ENCODE data around the gene RTL10.
A peak's percentile ranks its signal among the peaks of the same experiment; 100 is the strongest.

RTL10 gene

DNA sequence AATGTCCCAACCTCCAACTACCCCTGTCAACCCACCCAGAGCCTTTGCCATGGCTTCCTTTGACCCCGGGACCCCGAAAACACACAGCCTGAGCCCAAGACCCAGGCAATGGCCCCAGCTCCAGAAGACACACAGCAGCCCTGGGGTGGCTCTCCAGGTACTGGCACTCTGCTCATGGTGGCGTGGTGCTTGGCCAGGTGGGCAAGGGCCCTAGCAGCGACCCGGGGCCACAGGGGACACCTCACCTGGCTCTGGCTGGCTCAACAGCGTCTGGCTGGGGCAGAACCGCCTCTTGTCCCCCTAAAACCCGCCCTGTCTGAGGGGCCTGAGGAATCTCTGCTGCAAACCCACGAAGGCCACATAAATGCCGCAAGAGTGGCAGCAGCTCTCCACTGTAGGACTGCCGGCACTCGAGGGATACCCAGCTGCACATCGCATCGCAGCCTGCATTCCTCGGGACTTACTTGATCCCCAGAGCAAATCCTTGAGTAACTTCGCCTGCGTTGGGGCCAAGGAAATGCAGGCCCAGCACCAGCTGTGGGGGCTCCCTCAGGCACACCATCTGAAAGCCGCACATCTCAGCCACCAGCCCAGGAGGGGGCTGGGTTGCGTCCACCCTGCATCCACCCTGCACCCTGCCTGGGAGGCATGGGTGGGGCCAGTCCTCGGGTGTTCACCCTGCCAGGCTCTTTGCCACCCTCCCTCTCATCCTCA lies 23.1 kb upstream of the RTL10 start:
- no peaks in the 10 kb centered on the region for H3K36me3 ChIP-seq (ENCODE audit: insufficient read depth, low read length)
- no peaks in the 10 kb centered on the region for H3K9me3 ChIP-seq (ENCODE audit: insufficient read depth, low read length, severe bottlenecking)
- TF ChIP-seq, protein P1, sequence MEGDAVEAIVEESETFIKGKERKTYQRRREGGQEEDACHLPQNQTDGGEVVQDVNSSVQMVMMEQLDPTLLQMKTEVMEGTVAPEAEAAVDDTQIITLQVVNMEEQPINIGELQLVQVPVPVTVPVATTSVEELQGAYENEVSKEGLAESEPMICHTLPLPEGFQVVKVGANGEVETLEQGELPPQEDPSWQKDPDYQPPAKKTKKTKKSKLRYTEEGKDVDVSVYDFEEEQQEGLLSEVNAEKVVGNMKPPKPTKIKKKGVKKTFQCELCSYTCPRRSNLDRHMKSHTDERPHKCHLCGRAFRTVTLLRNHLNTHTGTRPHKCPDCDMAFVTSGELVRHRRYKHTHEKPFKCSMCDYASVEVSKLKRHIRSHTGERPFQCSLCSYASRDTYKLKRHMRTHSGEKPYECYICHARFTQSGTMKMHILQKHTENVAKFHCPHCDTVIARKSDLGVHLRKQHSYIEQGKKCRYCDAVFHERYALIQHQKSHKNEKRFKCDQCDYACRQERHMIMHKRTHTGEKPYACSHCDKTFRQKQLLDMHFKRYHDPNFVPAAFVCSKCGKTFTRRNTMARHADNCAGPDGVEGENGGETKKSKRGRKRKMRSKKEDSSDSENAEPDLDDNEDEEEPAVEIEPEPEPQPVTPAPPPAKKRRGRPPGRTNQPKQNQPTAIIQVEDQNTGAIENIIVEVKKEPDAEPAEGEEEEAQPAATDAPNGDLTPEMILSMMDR (IDR thresholded peaks at IDR 0.05; ENCODE audit: borderline replicate concordance, extremely low read depth, low read length, poor library complexity, severe bottlenecking), result no peak
- no peak for TF ChIP-seq EZH2 (IDR thresholded peaks at IDR 0.05; ENCODE audit: borderline replicate concordance, low read depth, low read length, severe bottlenecking)
- H3K4me1 ChIP-seq (ENCODE audit: insufficient read depth, low read length), result no peaks in the 10 kb centered on the region
- H3K79me2 ChIP-seq (ENCODE audit: insufficient read depth, low read length), result no peaks in the 10 kb centered on the region
- 0 out of 2 replicates have a peak overlapping the region, but pooled peaks have one; percentile 18 for H3K27ac ChIP-seq (ENCODE audit: low read length)
- no peaks in the 10 kb centered on the region for H3K27me3 ChIP-seq (ENCODE audit: insufficient read depth, low read length, poor library complexity)
- no peak overlapping the region for H3K4me3 ChIP-seq (ENCODE audit: low read depth in 1 of 2, low read length in 2 of 2)
- H3K4me2 ChIP-seq (ENCODE audit: insufficient read depth, low read length), result no peak overlapping the region
- H4K20me1 ChIP-seq (ENCODE audit: insufficient read depth, low read length), result no peaks in the 10 kb centered on the region
- DNase-seq (no peak), ATAC-seq (ENCODE audit: insufficient read depth, low read depth) (no peak)
- H2AFZ ChIP-seq (ENCODE audit: low read depth, low read length), result no peak overlapping the region
- no peak overlapping the region for H3K9ac ChIP-seq (ENCODE audit: low read depth, low read length)

DNA sequence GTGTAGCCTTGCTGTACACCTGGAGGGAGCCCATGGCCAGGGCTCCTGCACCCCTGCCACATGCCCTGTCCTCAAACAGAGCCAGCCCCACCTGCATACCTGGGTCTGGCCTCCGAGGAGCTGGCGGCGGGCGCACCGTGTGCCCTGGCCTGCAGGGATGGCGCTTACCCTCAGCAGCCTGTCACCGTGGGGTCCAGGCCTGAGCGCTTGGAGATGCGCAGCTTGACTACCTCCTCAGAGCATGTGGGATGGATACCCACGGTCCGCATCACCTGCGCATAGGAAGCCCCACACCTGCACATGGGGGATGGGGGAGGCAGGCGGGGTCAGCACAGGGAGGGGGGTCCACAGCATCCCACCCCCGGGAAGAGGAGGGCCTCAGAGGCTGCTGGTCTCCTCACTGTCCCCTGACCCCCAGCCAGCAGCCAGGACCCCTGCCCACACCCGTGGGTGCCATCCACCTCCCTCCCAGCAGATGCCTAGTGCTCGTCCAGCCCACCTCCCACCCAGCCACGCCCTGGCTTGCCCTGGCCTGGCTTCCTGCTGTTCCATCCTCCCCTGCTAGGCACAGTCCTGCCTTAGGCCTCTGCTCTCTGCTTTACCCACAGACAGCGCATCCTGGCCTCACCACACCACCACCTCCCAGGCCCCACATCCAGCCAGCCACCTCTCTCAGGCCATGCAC lies 22.4 kb upstream of the RTL10 start:
- Histone ChIP-seq H3K79me2 (ENCODE audit: insufficient read depth, low read length) (no peaks in the 10 kb centered on the region), H3K27ac (ENCODE audit: low read length) (peak overlapping the region; percentile 25; the same call in 1 of the 2 replicates), H3K4me2 (ENCODE audit: insufficient read depth, low read length) (no peak overlapping the region), H3K36me3 (ENCODE audit: insufficient read depth, low read length) (no peaks in the 10 kb centered on the region), H3K4me3 (ENCODE audit: low read depth in 1 of 2, low read length in 2 of 2) (no peak overlapping the region), H3K27me3 (ENCODE audit: insufficient read depth, low read length, poor library complexity) (no peaks in the 10 kb centered on the region), H3K9me3 (ENCODE audit: insufficient read depth, low read length, severe bottlenecking) (no peaks in the 10 kb centered on the region), H4K20me1 (ENCODE audit: insufficient read depth, low read length) (no peaks in the 10 kb centered on the region), H2AFZ (ENCODE audit: low read depth, low read length) (no peak overlapping the region), H3K9ac (ENCODE audit: low read depth, low read length) (no peak overlapping the region), H3K4me1 (ENCODE audit: insufficient read depth, low read length) (no peaks in the 10 kb centered on the region)
- ATAC-seq (ENCODE audit: insufficient read depth, low read depth), result no peak
- DNase-seq, result no peak
- TF ChIP-seq, protein P1 (IDR thresholded peaks at IDR 0.05; ENCODE audit: borderline replicate concordance, extremely low read depth, low read length, poor library complexity, severe bottlenecking), result no peak
- TF ChIP-seq EZH2 (IDR thresholded peaks at IDR 0.05; ENCODE audit: borderline replicate concordance, low read depth, low read length, severe bottlenecking), result no peak

DNA sequence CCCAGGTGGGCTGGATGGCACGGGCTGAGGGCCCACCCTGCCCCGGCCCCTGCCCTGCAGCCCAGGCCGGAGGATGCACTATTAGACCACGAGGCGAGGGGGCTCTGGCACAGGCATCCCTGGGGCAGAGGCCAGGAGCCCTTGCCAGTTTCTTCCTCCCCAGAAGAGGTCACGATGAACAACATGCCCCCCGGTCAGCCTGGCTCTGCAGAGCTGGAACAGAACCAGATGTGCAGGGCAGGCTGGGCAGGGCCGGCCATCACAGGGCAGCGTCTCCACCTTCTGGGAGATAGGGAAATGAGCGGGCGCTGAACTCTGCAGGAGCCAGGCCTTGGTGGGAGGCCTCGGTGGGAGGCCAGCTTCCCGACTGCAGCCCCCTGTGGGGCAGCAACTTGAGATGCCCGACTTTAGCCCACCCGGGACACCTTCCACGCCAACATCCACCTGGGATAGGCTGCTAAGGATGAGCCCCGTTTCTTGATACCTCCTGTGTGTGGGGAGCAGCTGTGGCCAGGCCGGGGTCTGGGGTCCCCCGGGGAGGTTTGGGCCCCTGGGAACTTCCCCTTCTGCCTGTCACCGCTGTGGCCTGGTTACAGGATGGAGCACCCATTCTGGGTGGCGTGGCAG lies 21.8 kb upstream of the RTL10 start:
- TF ChIP-seq, protein P1 (IDR thresholded peaks at IDR 0.05; ENCODE audit: borderline replicate concordance, extremely low read depth, low read length, poor library complexity, severe bottlenecking), result no peak
- TF ChIP-seq EZH2 (IDR thresholded peaks at IDR 0.05; ENCODE audit: borderline replicate concordance, low read depth, low read length, severe bottlenecking), result no peak
- DNase-seq (no peak), ATAC-seq (ENCODE audit: insufficient read depth, low read depth) (no peak)
- Histone ChIP-seq H3K27me3 (ENCODE audit: insufficient read depth, low read length, poor library complexity) (no peaks in the 10 kb centered on the region), H3K9me3 (ENCODE audit: insufficient read depth, low read length, severe bottlenecking) (no peaks in the 10 kb centered on the region), H3K4me1 (ENCODE audit: insufficient read depth, low read length) (no peaks in the 10 kb centered on the region), H4K20me1 (ENCODE audit: insufficient read depth, low read length) (no peaks in the 10 kb centered on the region), H2AFZ (ENCODE audit: low read depth, low read length) (no peak overlapping the region), H3K36me3 (ENCODE audit: insufficient read depth, low read length) (no peaks in the 10 kb centered on the region), H3K4me3 (ENCODE audit: low read depth in 1 of 2, low read length in 2 of 2) (no peak overlapping the region), H3K27ac (ENCODE audit: low read length) (peak overlapping the region; percentile 25; the same call in 1 of the 2 replicates), H3K4me2 (ENCODE audit: insufficient read depth, low read length) (no peak overlapping the region), H3K79me2 (ENCODE audit: insufficient read depth, low read length) (no peaks in the 10 kb centered on the region), H3K9ac (ENCODE audit: low read depth, low read length) (no peak overlapping the region)
